HG03135 (cell line): ENCODE measurements around the gene SETD7.

ENCODE experiments used
- ATAC-seq: cut with Tn5 transposase; IDR thresholded peaks from one replicate; pipeline ENCODE4 v1.9.1; 2021; ENCODE audit warnings: mild to moderate bottlenecking, moderate library complexity; ENCODE audit not compliant: unreplicated experiment

Gene SETD7

GRCh38 chr4:139514382-139515059, 41.5 kb downstream of the SETD7 start:
- no peak for ATAC-seq

- ATAC-seq: no peak
These were observed 44.7 kb downstream of the SETD7 start for GRCh38 chr4:139511320-139511719.

GRCh38 chr4:139509727-139510410, 46.1 kb downstream of the SETD7 start:
- ATAC-seq: no peak

- no peak for ATAC-seq
These were observed 47.3 kb downstream of the SETD7 start for GRCh38 chr4:139508581-139509237.

- no peak for ATAC-seq
These were observed 49.2 kb downstream of the SETD7 start for GRCh38 chr4:139506774-139507173.

- ATAC-seq: no peak
These were observed 52.3 kb downstream of the SETD7 start for GRCh38 chr4:139503622-139504166.

- no peak for ATAC-seq
These were observed 53.8 kb downstream of the SETD7 start for GRCh38 chr4:139501927-139502899.

- ATAC-seq: no peak
These were observed 54.5 kb downstream of the SETD7 start for GRCh38 chr4:139501527-139501926.

GRCh38 chr4:139501117-139501516, 54.9 kb downstream of the SETD7 start:
- no peak for ATAC-seq

- no peak for ATAC-seq
These were observed 56.8 kb downstream of the SETD7 start for GRCh38 chr4:139499186-139499585.

- ATAC-seq: no peak
These were observed 62.8 kb downstream of the SETD7 start for GRCh38 chr4:139493176-139493575.

- no peak for ATAC-seq
These were observed 63.6 kb downstream of the SETD7 start for GRCh38 chr4:139492429-139492828.

GRCh38 chr4:139489638-139490037, 66.4 kb downstream of the SETD7 start:
- ATAC-seq: no peak

- no peak for ATAC-seq
These were observed 67.6 kb downstream of the SETD7 start for GRCh38 chr4:139488442-139488841.

- ATAC-seq: no peak
These were observed 71.2 kb downstream of the SETD7 start for GRCh38 chr4:139484783-139485311.

- no peak for ATAC-seq
These were observed 73.0 kb downstream of the SETD7 start for GRCh38 chr4:139483000-139483399.

GRCh38 chr4:139481465-139481864, 74.6 kb downstream of the SETD7 start:
- no peak for ATAC-seq

GRCh38 chr4:139476363-139476762, 79.7 kb downstream of the SETD7 start:
- ATAC-seq: no peak

GRCh38 chr4:139472852-139473251, 83.2 kb downstream of the SETD7 start:
- ATAC-seq: no peak

GRCh38 chr4:139470997-139471665, 84.9 kb downstream of the SETD7 start:
- ATAC-seq: no peak
